Sigmoid colon (tissue), 7 donors: ENCODE results near the gene ACYP1. TPM values are rescaled to one million over a fixed set of nuclear protein-coding genes. Genes with fewer than 3 reads are reported as not detected.

Experiments
- DNase-seq: peaks from one replicate; pipeline ENCODE4 v3.0.0-alpha.2; 2019
- H3K27ac ChIP-seq, 4 donors: fragments of 200-600 bp; sonication (generic); one replicate each; pipeline ENCODE4 v1.5.1; 2016 to 2019; ENCODE audit warnings: mild to moderate bottlenecking in 1 of 4
- H3K27me3 ChIP-seq, 3 donors: fragments of 200-600 bp; sonication (generic); one replicate each; pipeline ENCODE4 v1.5.1; 2019; ENCODE audit warnings: mild to moderate bottlenecking in 1 of 3
- H3K36me3 ChIP-seq, 4 donors: fragments of 200-600 bp; sonication (generic); one replicate each; pipeline ENCODE4 v1.5.1; 2016 to 2019
- H3K4me1 ChIP-seq, 4 donors: fragments of 200-600 bp; sonication (generic); one replicate each; pipeline ENCODE4 v1.5.1; 2017 to 2019
- H3K4me3 ChIP-seq, 4 donors: fragments of 200-600 bp; sonication (generic); one replicate each; pipeline ENCODE4 v1.5.1; 2017 to 2019; ENCODE audit warnings: mild to moderate bottlenecking in 2 of 4, moderate library complexity in 1 of 4
- H3K9me3 ChIP-seq, 4 donors: fragments of 200-600 bp in 3 of 4; sonication (generic) in 3 of 4; one replicate each; pipeline versions ENCODE4 v1.5.1 to v1.6.1; 2013 to 2019
- EP300 ChIP-seq, 4 donors: sonication (generic); formaldehyde crosslinking; IDR thresholded peaks; one replicate each; pipeline ENCODE4 v1.6.1; 2017; ENCODE audit warnings: antibody characterized with exemption in 4 of 4
- POLR2A ChIP-seq, 2 donors: fragments of 450-650 bp; IDR thresholded peaks; one replicate each; pipeline ENCODE4 v1.6.1; 2016; ENCODE audit warnings: antibody characterized with exemption in 2 of 2, mild to moderate bottlenecking in 2 of 2, moderate library complexity in 2 of 2
- POLR2AphosphoS5 ChIP-seq, 4 donors: sonication (generic); formaldehyde crosslinking; IDR thresholded peaks; one replicate each; pipeline ENCODE4 v1.6.1; 2017; ENCODE audit warnings: antibody characterized with exemption in 4 of 4
- WGBS, 2 donors: extraction: QIAGEN DNeasy Blood & Tissue Kit; methylation state at CpG; one replicate each; pipeline ENCODE4 v1.1.7; 2013; 5-methylcytosine and 5-hydroxymethylcytosine counted together
- intact Hi-C: fragments of 100-400 bp; cut with DNase I; formaldehyde crosslinking; loops from one replicate; pipeline ENCODE4 v1.15.1; 2023
- polyA plus RNA-seq, 3 donors: library from polyadenylated mRNA; stranded (reverse); fragments of 200-250 nt; gene quantifications; one replicate each; pipeline ENCODE4 v1.2.3, GENCODE V29; 2013
- total RNA-seq, 4 donors: library from RNA; depleted of rRNA; stranded (reverse); fragments of >200 nt; gene quantifications; one replicate each; pipeline ENCODE4 v1.1.0, GENCODE V29; 2016
- TF ChIP-seq, protein P1 (sequence below), 4 experiments: fragments of 450-650 bp in 3 of 4; fragments of 200-600 bp in 1 of 4; IDR thresholded peaks; one replicate each; pipeline ENCODE4 v1.5.1; 2016 to 2019; ENCODE audit warnings: antibody characterized with exemption in 4 of 4, mild to moderate bottlenecking in 3 of 4, moderate library complexity in 2 of 4
- donor health status: healthy with polysubstance abuse.
- donor health status: Bipolar disorder and iron deficiency.
- donor health status: healthy.

Gene ACYP1
- total and polyA plus RNA-seq, 7 donors: 4.2 to 36.3 (median 20.5) TPM

DNA sequence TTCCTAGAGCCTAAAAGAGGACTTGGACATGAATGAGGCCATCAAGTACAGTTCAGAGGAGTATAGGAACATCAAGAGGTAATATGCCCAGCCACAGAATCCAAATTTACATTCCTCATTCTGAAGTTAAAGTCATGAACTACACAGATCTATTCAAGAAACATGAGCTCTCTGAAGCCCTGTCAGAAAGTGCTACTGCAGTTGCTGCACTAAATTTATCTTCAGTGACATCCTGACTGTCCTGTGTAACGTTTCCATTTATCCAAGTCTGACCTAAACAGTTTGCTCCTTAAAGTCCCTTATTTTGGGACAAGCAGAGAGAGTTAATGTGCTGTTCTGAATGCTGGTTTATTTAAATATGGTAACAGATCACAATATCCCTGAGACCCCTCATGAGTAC, 34.9 kb upstream of the ACYP1 start:
- 37 to 67% methylated on average over 1 of the region's 1 CpG for WGBS, 2 donors

DNA sequence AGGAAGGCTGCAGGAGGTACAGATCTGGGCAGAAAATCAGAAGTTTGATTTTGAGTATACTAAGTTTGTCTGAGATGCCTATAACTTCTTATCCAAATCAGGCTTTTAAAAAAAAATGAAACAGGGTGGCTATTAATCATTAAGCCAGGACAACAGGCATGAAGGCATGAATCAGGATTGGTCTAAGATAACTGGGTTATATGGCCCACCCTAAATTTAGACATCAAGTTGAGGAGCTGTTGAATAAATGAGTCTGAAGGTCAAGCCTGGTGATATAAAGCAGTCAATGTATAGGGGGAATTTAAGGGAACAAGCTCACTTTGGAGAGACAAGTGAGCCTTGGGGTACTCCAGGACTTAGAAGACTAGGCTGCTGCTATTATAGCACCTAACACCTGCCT, 34.4 kb upstream of the ACYP1 start:
- Histone ChIP-seq H3K4me1 (no peaks in the 10 kb centered on the region), H3K27ac (no peak overlapping the region), H3K4me3 (no peak overlapping the region), H3K36me3 (peaks cover 24 to 99% (median 53%) of the 10 kb centered on the region in 4 donors), H3K9me3 (no peaks in the 10 kb centered on the region), H3K27me3 (no peaks in the 10 kb centered on the region)
- TF ChIP-seq POLR2AphosphoS5 (IDR thresholded peaks at IDR 0.05): no peak
- intact Hi-C loops: no loop called here
- DNase-seq: no peak

More for the DNA sequence above, 34.9 kb upstream of the ACYP1 start:
- Histone ChIP-seq H3K9me3 (no peaks in the 10 kb centered on the region), H3K4me1 (no peaks in the 10 kb centered on the region), H3K27me3 (no peaks in the 10 kb centered on the region), H3K36me3 (peaks cover 22 to 99% (median 52%) of the 10 kb centered on the region in 4 donors), H3K4me3 (no peak overlapping the region), H3K27ac (no peak overlapping the region)
- no peak for DNase-seq
- TF ChIP-seq POLR2A (IDR thresholded peaks at IDR 0.05) (no peak), EP300 (IDR thresholded peaks at IDR 0.05) (no peak), POLR2AphosphoS5 (IDR thresholded peaks at IDR 0.05) (no peak)
- TF ChIP-seq, protein P1, sequence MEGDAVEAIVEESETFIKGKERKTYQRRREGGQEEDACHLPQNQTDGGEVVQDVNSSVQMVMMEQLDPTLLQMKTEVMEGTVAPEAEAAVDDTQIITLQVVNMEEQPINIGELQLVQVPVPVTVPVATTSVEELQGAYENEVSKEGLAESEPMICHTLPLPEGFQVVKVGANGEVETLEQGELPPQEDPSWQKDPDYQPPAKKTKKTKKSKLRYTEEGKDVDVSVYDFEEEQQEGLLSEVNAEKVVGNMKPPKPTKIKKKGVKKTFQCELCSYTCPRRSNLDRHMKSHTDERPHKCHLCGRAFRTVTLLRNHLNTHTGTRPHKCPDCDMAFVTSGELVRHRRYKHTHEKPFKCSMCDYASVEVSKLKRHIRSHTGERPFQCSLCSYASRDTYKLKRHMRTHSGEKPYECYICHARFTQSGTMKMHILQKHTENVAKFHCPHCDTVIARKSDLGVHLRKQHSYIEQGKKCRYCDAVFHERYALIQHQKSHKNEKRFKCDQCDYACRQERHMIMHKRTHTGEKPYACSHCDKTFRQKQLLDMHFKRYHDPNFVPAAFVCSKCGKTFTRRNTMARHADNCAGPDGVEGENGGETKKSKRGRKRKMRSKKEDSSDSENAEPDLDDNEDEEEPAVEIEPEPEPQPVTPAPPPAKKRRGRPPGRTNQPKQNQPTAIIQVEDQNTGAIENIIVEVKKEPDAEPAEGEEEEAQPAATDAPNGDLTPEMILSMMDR (IDR thresholded peaks at IDR 0.05): no peak
- intact Hi-C loops: no loop called here

- Histone ChIP-seq H3K36me3 (peaks cover 24 to 99% (median 58%) of the 10 kb centered on the region in 4 donors), H3K4me3 (no peak overlapping the region), H3K27ac (no peak overlapping the region), H3K27me3 (no peaks in the 10 kb centered on the region), H3K4me1 (no peaks in the 10 kb centered on the region), H3K9me3 (no peaks in the 10 kb centered on the region)
- intact Hi-C loops: no loop called here
- TF ChIP-seq EP300 (IDR thresholded peaks at IDR 0.05) (no peak), POLR2A (IDR thresholded peaks at IDR 0.05) (no peak), POLR2AphosphoS5 (IDR thresholded peaks at IDR 0.05) (no peak)
- TF ChIP-seq, protein P1 (IDR thresholded peaks at IDR 0.05): no peak
- 95 to 96% methylated on average over 6 of the region's 6 CpGs for WGBS, 2 donors
- DNase-seq: no peak
Observed at GRCh38 chr14:75096959-75097358, 33.1 kb upstream of the ACYP1 start.

DNA sequence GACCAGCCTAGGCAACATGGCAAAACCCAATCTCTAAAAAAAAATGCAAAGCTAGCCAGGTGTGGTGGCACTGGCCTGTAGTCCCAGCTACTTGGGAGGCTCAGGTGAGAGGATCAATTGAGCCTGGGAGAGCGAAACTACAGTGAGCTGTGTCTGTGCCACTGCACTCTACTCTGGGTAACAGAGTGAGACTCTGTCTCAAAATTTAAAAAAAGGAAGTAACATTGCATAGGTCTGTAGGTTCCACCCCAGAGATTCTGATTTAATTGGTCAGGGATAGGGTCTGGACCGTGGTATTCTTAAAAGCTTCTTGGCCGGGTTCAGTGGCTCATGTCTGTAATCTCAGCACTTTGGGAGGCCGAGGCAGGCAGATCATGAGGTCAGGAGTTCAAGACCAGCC, 31.9 kb upstream of the ACYP1 start:
- Histone ChIP-seq H3K4me1 (no peaks in the 10 kb centered on the region), H3K4me3 (no peak overlapping the region), H3K27me3 (no peaks in the 10 kb centered on the region), H3K36me3 (peaks cover 34 to 99% (median 59%) of the 10 kb centered on the region in 4 donors), H3K9me3 (no peaks in the 10 kb centered on the region), H3K27ac (no peak overlapping the region)
- 88 to 93% methylated on average over 4 of the region's 4 CpGs for WGBS, 2 donors
- no peak for DNase-seq
- intact Hi-C loops: no loop called here
- TF ChIP-seq POLR2AphosphoS5 (IDR thresholded peaks at IDR 0.05) (no peak), POLR2A (IDR thresholded peaks at IDR 0.05) (no peak), EP300 (IDR thresholded peaks at IDR 0.05) (no peak)
- TF ChIP-seq, protein P1 (IDR thresholded peaks at IDR 0.05): no peak

DNA sequence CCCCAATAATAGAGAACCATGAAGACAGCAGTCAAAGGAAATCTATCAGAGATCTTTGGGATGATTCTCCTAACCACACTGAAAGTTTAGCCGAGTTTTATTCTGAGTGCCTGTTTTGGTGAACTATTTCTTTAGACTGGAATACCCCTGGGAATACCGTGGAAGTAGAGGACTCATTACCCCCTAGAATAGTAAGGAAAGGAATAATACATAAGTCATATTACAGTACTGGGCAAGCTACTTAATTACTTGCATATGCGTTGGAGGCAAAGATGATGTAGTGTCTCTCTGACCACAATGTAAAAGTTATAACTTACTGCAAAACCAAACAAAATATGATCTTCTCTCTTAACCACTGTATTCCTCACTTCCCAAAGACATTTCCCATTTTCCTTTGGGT, 31.1 kb upstream of the ACYP1 start:
- WGBS, 2 donors: 94 to 95% methylated on average over 3 of the region's 3 CpGs
- Histone ChIP-seq H3K27ac (no peak overlapping the region), H3K27me3 (no peaks in the 10 kb centered on the region), H3K36me3 (peaks cover 29 to 100% (median 56%) of the 10 kb centered on the region in 4 donors), H3K9me3 (no peaks in the 10 kb centered on the region), H3K4me1 (no peaks in the 10 kb centered on the region), H3K4me3 (no peak overlapping the region)
- DNase-seq: no peak
- intact Hi-C loops: no loop called here
- TF ChIP-seq EP300 (IDR thresholded peaks at IDR 0.05) (no peak), POLR2AphosphoS5 (IDR thresholded peaks at IDR 0.05) (no peak), POLR2A (IDR thresholded peaks at IDR 0.05) (no peak)
- TF ChIP-seq, protein P1 (IDR thresholded peaks at IDR 0.05): no peak
